ENCODE measurements around the gene DVL1. TPM values are rescaled to one million over a fixed set of nuclear protein-coding genes. Genes with fewer than 3 reads are reported as not detected.

DVL1 gene
- total and polyA plus RNA-seq, 9 of the 15 experiments (the other 6 are each of a cell fraction or from before 2014, with no cell fraction given), result 0.62 to 135 (median 24.3) TPM

GRCh38 chr1:1332774-1333480 is 16.3 kb downstream of the DVL1 start:
- H3K9ac ChIP-seq (ENCODE audit: insufficient read depth in 1 of 2, low read depth in 2 of 2, low read length in 2 of 2), result no peak overlapping the region
- peaks cover 6% of the 10 kb centered on the region for H3K9me3 ChIP-seq (replicated peaks; ENCODE audit: control insufficient read depth, insufficient read depth, low read depth, low read length)
- peaks cover 0 to 96% of the 10 kb centered on the region in 2 experiments; a peak in 2 of 5 replicates for H3K4me1 ChIP-seq (replicated peaks in 1 of 2; ENCODE audit: control insufficient read depth in 2 of 2, insufficient read depth in 2 of 2, low read length in 2 of 2)
- no peak overlapping the region for H3K4me3 ChIP-seq
- POLR2A ChIA-PET, result interaction anchor here (0.6 to 1.7 kb wide), 4 partner anchors 13 to 350 kb away, joined by 3 to 9 read pairs (median 4); partner anchors contain the start of gene AURKAIP1
- intact Hi-C loops (cut with micrococcal nuclease), result no loop called here
- peaks cover 37% of the 10 kb centered on the region; the same call in 1 of the 3 replicates for H3K36me3 ChIP-seq (ENCODE audit: control insufficient read depth, insufficient read depth, low read length)
- DNase-seq (ENCODE audit: extremely low read depth in 1 of 4, low spot score in 3 of 4) (no peak), ATAC-seq (no peak), FAIRE-seq (no peak)
- H3K79me2 ChIP-seq (ENCODE audit: control insufficient read depth, insufficient read depth, low read length), result peaks cover 2% of the 10 kb centered on the region; the same call in 1 of the 3 replicates
- H4K20me1 ChIP-seq (replicated peaks; ENCODE audit: control insufficient read depth, insufficient read depth, low read length), result peaks cover 16% of the 10 kb centered on the region; the same call in 1 of the 2 replicates
- H3K27me3 ChIP-seq (ENCODE audit: control insufficient read depth in 2 of 2, insufficient read depth in 2 of 2, low read length in 2 of 2), result no peaks in the 10 kb centered on the region
- no TSS peak for BruUV-seq (replicated peaks)
- H3K4me2 ChIP-seq (ENCODE audit: insufficient read depth, low read length), result no peak overlapping the region
- 91% methylated on average over 37 of the region's 48 CpGs for WGBS (ENCODE audit: insufficient coverage, low coverage, missing lambda C conversion rate)
- in situ Hi-C loops (cut with MboI), result no loop called here
- CTCF ChIA-PET (ENCODE audit: low intra/inter-chr PET ratio), result no interaction called here
- peaks cover 7% of the 10 kb centered on the region for H3K9me1 ChIP-seq (ENCODE audit: control insufficient read depth, insufficient read depth, low read length)
- no peak overlapping the region for H2AFZ ChIP-seq (ENCODE audit: low read depth, low read length)
- no peak overlapping the region for H3K27ac ChIP-seq (ENCODE audit: extremely low read depth, low read depth, low read length)
- TF ChIP-seq SUPT5H (IDR thresholded peaks at IDR 0.05) (peak; percentile 18; the same call in 1 of the 2 replicates), RHOXF2B (CRISPR knock-in tag; conservative IDR thresholded peaks at IDR 0.05) (no peak), KAT2B (IDR thresholded peaks at IDR 0.05; ENCODE audit: low read depth, low read length) (no peak), NFE2L1 (tag; IDR thresholded peaks at IDR 0.05; ENCODE audit: borderline replicate concordance, low read depth) (no peak), POLR2AphosphoS5 (IDR thresholded peaks at IDR 0.05; ENCODE audit: control insufficient read depth, insufficient read depth, low read depth, low read length) (0 out of 2 replicates have a peak, but pooled peaks have one; percentile 3), STAT6 (CRISPR knock-in tag; IDR thresholded peaks at IDR 0.05) (no peak), HNRNPL (IDR thresholded peaks at IDR 0.05; ENCODE audit: low read depth, low read length) (peak; percentile 95), PTRF (tag; IDR thresholded peaks at IDR 0.05) (no peak), CCNT2 (IDR thresholded peaks at IDR 0.05; ENCODE audit: borderline replicate concordance, extremely low read depth, insufficient read length, low read depth, low read length) (peak; percentile 21), POLR2A (conservative IDR thresholded peaks at IDR 0.05) (peak; percentile 8; the same call in 1 of the 2 replicates), POLR2G (IDR thresholded peaks at IDR 0.05; ENCODE audit: low read depth, low read length) (peak; percentile 36), ZNF707 (CRISPR knock-in tag; conservative IDR thresholded peaks at IDR 0.05) (no peak)
- TF ChIP-seq, protein P1, sequence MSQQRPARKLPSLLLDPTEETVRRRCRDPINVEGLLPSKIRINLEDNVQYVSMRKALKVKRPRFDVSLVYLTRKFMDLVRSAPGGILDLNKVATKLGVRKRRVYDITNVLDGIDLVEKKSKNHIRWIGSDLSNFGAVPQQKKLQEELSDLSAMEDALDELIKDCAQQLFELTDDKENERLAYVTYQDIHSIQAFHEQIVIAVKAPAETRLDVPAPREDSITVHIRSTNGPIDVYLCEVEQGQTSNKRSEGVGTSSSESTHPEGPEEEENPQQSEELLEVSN (IDR thresholded peaks at IDR 0.05; ENCODE audit: borderline replicate concordance in 1 of 2, extremely low read depth in 1 of 2, insufficient read depth in 1 of 2, insufficient read length in 1 of 2, low read depth in 1 of 2, low read length in 1 of 2, poor library complexity in 1 of 2, severe bottlenecking in 1 of 2), result no peak
- TF ChIP-seq, protein P2, sequence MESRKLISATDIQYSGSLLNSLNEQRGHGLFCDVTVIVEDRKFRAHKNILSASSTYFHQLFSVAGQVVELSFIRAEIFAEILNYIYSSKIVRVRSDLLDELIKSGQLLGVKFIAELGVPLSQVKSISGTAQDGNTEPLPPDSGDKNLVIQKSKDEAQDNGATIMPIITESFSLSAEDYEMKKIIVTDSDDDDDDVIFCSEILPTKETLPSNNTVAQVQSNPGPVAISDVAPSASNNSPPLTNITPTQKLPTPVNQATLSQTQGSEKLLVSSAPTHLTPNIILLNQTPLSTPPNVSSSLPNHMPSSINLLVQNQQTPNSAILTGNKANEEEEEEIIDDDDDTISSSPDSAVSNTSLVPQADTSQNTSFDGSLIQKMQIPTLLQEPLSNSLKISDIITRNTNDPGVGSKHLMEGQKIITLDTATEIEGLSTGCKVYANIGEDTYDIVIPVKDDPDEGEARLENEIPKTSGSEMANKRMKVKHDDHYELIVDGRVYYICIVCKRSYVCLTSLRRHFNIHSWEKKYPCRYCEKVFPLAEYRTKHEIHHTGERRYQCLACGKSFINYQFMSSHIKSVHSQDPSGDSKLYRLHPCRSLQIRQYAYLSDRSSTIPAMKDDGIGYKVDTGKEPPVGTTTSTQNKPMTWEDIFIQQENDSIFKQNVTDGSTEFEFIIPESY (CRISPR knock-in tag; IDR thresholded peaks at IDR 0.05), result peak; percentile 88
